HepG2 (cell line): ENCODE data around the gene ALDOA. TPM values are rescaled to one million over a fixed set of nuclear protein-coding genes. Genes with fewer than 3 reads are reported as not detected.
A peak's percentile ranks its signal among the peaks of the same experiment; 100 is the strongest.

ENCODE experiments used
- ISL2 ChIP-seq: sonication (generic); formaldehyde crosslinking; IDR thresholded peaks from 2 replicates; pipeline ENCODE4 v1.5.0; 2020; ENCODE audit warnings: missing genetic modification reagents
- MBD4 ChIP-seq: IDR thresholded peaks from 2 replicates; pipeline ENCODE4 v1.6.1; 2012; ENCODE audit warnings: low read length, inconsistent platforms, borderline replicate concordance
- PCBP1 ChIP-seq: fragments of 200-400 bp; formaldehyde crosslinking; IDR thresholded peaks from 2 replicates; pipeline ENCODE4 v1.6.1; 2017; ENCODE audit warnings: mild to moderate bottlenecking, low read depth, low read length, borderline replicate concordance
- RCOR2 ChIP-seq: IDR thresholded peaks from 2 replicates; pipeline ENCODE4 v1.6.1; 2016; ENCODE audit warnings: missing biosample characterization, missing genetic modification reagents
- TARDBP ChIP-seq: sonication (generic); formaldehyde crosslinking; IDR thresholded peaks from 2 replicates; pipeline ENCODE4 v1.8.0; 2022; ENCODE audit warnings: mild to moderate bottlenecking, missing genetic modification reagents
- ZFP90 ChIP-seq: sonication (generic); formaldehyde crosslinking; IDR thresholded peaks from 2 replicates; pipeline ENCODE4 v1.8.0; 2022; ENCODE audit warnings: missing genetic modification reagents, mild to moderate bottlenecking, inconsistent platforms, borderline replicate concordance
- ZNF674 ChIP-seq: sonication (generic); formaldehyde crosslinking; IDR thresholded peaks from 2 replicates; pipeline ENCODE4 v1.5.0; 2020; ENCODE audit warnings: low read depth, mild to moderate bottlenecking, missing genetic modification reagents
- polyA plus RNA-seq, 8 experiments: library from polyadenylated mRNA; depleted of rRNA in 3 of 8; stranded (reverse) in 7 of 8; unstranded in 1 of 8; fragments of >200 nt; fragmentation: Illumina TruSeq in 4 of 8; extraction: Trizol in 4 of 8; gene quantifications; 2 replicates each; pipeline versions ENCODE4 v1.2.1 to v1.2.3, GENCODE V29; 2011 to 2016; ENCODE audit warnings: low read depth in 4 of 8, missing spikeins in 1 of 8, mixed read lengths in 1 of 8; ENCODE audit not compliant: insufficient read depth in 1 of 8
- total RNA-seq, 5 experiments: library from RNA; depleted of rRNA; stranded (reverse); fragments of >200 nt; fragmentation: Illumina TruSeq; extraction: Trizol; gene quantifications; 2 replicates each; pipeline ENCODE4 v1.2.3, GENCODE V29; 2016; ENCODE audit warnings: low read depth in 1 of 5
- TF ChIP-seq, protein P1 (sequence below): sonication (generic); formaldehyde crosslinking; IDR thresholded peaks from 2 replicates; pipeline ENCODE4 v1.5.1; 2020; ENCODE audit warnings: missing genetic modification reagents, mild to moderate bottlenecking, borderline replicate concordance
- TF ChIP-seq, protein P2 (sequence below): sonication (generic); formaldehyde crosslinking; IDR thresholded peaks from 2 replicates; pipeline ENCODE4 v1.9.0; 2021; ENCODE audit warnings: mild to moderate bottlenecking, missing genetic modification reagents
- TF ChIP-seq, protein P3 (sequence below): sonication (generic); formaldehyde crosslinking; IDR thresholded peaks from 2 replicates; pipeline ENCODE4 v1.4.0; 2020; ENCODE audit warnings: missing genetic modification reagents
- TF ChIP-seq, protein P4 (sequence below): sonication (generic); formaldehyde crosslinking; IDR thresholded peaks from 2 replicates; pipeline ENCODE4 v1.5.0; 2020; ENCODE audit warnings: mild to moderate bottlenecking, missing genetic modification reagents, borderline replicate concordance

ALDOA gene
- total and polyA plus RNA-seq, 2 of the 13 experiments (the other 11 are each of a cell fraction or from before 2014, with no cell fraction given), result 925 to 1,884 TPM

DNA sequence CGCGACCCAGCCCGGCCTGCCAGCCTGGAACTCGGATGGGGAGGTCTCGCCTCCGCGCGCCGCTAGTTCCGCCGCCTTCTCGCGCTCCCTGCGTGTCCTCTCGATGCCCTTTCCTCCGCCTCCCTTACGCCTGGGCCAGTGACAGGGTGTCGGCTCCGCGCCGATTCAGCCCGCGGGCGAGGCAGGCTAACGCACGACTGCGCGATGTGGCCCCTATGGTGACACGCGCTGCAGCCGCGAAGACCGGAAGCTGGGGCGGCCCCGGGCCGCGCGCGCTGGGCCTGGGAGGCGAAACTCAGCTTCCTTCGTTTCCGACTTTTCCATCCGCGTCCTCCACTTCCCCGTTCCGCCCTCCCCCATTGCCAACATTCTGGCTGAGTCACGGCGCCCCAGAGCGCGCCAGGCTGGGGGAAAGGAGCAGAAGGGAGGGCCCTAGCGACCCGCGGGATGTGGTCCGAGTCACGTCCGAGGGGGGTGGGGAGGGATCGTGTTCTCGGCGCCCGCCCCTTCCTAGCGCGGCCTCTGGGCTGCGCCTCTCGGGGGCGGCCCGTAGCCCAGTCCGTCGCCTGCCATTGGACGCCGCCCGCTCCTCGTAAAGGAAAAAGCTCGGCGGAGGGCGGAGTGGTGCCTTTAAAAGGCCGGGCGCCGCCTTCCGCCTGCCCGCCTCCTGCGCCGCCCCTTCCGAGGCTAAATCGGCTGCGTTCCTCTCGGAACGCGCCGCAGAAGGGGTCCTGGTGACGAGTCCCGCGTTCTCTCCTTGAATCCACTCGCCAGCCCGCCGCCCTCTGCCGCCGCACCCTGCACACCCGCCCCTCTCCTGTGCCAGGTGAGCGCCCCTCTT is at the start of gene ALDOA (continued):
- TF ChIP-seq, protein P1, sequence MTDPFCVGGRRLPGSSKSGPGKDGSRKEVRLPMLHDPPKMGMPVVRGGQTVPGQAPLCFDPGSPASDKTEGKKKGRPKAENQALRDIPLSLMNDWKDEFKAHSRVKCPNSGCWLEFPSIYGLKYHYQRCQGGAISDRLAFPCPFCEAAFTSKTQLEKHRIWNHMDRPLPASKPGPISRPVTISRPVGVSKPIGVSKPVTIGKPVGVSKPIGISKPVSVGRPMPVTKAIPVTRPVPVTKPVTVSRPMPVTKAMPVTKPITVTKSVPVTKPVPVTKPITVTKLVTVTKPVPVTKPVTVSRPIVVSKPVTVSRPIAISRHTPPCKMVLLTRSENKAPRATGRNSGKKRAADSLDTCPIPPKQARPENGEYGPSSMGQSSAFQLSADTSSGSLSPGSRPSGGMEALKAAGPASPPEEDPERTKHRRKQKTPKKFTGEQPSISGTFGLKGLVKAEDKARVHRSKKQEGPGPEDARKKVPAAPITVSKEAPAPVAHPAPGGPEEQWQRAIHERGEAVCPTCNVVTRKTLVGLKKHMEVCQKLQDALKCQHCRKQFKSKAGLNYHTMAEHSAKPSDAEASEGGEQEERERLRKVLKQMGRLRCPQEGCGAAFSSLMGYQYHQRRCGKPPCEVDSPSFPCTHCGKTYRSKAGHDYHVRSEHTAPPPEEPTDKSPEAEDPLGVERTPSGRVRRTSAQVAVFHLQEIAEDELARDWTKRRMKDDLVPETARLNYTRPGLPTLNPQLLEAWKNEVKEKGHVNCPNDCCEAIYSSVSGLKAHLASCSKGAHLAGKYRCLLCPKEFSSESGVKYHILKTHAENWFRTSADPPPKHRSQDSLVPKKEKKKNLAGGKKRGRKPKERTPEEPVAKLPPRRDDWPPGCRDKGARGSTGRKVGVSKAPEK, result no peak
- TF ChIP-seq RCOR2 (CRISPR knock-in tag) (0 out of 2 replicates have a peak, but pooled peaks have one; percentile 66), PCBP1 (no peak), TARDBP (CRISPR knock-in tag) (peak; percentile 94), MBD4 (no peak), ZFP90 (CRISPR knock-in tag) (peak; percentile 96), ZNF674 (CRISPR knock-in tag) (peak; percentile 17; the same call in 1 of the 2 replicates), ISL2 (CRISPR knock-in tag) (peak; percentile 74)
- TF ChIP-seq, protein P2, sequence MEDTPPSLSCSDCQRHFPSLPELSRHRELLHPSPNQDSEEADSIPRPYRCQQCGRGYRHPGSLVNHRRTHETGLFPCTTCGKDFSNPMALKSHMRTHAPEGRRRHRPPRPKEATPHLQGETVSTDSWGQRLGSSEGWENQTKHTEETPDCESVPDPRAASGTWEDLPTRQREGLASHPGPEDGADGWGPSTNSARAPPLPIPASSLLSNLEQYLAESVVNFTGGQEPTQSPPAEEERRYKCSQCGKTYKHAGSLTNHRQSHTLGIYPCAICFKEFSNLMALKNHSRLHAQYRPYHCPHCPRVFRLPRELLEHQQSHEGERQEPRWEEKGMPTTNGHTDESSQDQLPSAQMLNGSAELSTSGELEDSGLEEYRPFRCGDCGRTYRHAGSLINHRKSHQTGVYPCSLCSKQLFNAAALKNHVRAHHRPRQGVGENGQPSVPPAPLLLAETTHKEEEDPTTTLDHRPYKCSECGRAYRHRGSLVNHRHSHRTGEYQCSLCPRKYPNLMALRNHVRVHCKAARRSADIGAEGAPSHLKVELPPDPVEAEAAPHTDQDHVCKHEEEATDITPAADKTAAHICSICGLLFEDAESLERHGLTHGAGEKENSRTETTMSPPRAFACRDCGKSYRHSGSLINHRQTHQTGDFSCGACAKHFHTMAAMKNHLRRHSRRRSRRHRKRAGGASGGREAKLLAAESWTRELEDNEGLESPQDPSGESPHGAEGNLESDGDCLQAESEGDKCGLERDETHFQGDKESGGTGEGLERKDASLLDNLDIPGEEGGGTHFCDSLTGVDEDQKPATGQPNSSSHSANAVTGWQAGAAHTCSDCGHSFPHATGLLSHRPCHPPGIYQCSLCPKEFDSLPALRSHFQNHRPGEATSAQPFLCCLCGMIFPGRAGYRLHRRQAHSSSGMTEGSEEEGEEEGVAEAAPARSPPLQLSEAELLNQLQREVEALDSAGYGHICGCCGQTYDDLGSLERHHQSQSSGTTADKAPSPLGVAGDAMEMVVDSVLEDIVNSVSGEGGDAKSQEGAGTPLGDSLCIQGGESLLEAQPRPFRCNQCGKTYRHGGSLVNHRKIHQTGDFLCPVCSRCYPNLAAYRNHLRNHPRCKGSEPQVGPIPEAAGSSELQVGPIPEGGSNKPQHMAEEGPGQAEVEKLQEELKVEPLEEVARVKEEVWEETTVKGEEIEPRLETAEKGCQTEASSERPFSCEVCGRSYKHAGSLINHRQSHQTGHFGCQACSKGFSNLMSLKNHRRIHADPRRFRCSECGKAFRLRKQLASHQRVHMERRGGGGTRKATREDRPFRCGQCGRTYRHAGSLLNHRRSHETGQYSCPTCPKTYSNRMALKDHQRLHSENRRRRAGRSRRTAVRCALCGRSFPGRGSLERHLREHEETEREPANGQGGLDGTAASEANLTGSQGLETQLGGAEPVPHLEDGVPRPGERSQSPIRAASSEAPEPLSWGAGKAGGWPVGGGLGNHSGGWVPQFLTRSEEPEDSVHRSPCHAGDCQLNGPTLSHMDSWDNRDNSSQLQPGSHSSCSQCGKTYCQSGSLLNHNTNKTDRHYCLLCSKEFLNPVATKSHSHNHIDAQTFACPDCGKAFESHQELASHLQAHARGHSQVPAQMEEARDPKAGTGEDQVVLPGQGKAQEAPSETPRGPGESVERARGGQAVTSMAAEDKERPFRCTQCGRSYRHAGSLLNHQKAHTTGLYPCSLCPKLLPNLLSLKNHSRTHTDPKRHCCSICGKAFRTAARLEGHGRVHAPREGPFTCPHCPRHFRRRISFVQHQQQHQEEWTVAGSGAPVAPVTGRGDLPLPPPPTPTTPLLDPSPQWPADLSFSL (CRISPR knock-in tag), result peak; percentile 47; the same call in 1 of the 2 replicates
- TF ChIP-seq, protein P3, sequence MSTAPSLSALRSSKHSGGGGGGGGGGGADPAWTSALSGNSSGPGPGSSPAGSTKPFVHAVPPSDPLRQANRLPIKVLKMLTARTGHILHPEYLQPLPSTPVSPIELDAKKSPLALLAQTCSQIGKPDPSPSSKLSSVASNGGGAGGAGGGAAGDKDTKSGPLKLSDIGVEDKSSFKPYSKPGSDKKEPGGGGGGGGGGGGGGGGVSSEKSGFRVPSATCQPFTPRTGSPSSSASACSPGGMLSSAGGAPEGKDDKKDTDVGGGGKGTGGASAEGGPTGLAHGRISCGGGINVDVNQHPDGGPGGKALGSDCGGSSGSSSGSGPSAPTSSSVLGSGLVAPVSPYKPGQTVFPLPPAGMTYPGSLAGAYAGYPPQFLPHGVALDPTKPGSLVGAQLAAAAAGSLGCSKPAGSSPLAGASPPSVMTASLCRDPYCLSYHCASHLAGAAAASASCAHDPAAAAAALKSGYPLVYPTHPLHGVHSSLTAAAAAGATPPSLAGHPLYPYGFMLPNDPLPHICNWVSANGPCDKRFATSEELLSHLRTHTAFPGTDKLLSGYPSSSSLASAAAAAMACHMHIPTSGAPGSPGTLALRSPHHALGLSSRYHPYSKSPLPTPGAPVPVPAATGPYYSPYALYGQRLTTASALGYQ, result peak; percentile 52; the same call in 1 of the 2 replicates
- TF ChIP-seq, protein P4, sequence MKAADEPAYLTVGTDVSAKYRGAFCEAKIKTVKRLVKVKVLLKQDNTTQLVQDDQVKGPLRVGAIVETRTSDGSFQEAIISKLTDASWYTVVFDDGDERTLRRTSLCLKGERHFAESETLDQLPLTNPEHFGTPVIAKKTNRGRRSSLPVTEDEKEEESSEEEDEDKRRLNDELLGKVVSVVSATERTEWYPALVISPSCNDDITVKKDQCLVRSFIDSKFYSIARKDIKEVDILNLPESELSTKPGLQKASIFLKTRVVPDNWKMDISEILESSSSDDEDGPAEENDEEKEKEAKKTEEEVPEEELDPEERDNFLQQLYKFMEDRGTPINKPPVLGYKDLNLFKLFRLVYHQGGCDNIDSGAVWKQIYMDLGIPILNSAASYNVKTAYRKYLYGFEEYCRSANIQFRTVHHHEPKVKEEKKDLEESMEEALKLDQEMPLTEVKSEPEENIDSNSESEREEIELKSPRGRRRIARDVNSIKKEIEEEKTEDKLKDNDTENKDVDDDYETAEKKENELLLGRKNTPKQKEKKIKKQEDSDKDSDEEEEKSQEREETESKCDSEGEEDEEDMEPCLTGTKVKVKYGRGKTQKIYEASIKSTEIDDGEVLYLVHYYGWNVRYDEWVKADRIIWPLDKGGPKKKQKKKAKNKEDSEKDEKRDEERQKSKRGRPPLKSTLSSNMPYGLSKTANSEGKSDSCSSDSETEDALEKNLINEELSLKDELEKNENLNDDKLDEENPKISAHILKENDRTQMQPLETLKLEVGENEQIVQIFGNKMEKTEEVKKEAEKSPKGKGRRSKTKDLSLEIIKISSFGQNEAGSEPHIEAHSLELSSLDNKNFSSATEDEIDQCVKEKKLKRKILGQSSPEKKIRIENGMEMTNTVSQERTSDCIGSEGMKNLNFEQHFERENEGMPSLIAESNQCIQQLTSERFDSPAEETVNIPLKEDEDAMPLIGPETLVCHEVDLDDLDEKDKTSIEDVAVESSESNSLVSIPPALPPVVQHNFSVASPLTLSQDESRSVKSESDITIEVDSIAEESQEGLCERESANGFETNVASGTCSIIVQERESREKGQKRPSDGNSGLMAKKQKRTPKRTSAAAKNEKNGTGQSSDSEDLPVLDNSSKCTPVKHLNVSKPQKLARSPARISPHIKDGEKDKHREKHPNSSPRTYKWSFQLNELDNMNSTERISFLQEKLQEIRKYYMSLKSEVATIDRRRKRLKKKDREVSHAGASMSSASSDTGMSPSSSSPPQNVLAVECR (CRISPR knock-in tag), result peak; percentile 97
